Bronchial epithelial cell (primary cell): ENCODE results near the gene FRMD4A. TPM values are rescaled to one million over a fixed set of nuclear protein-coding genes. Genes with fewer than 3 reads are reported as not detected.

Source experiments
- DNase-seq: peaks from one replicate; pipeline ENCODE4 v3.0.0-alpha.2; 2010; ENCODE audit warnings: low read depth
- FAIRE-seq: peaks from 2 replicates; lab custom pipeline; 2011; peaks lifted over from hg19 to GRCh38; lab: Jason Lieb, UNC
- H3K27me3 ChIP-seq: 2 replicates; pipeline ENCODE4 v1.5.1; 2011; ENCODE audit warnings: low read length; ENCODE audit not compliant: control insufficient read depth, insufficient read depth
- H3K36me3 ChIP-seq: 2 replicates; pipeline ENCODE4 v1.5.1; 2011; ENCODE audit warnings: low read length; ENCODE audit not compliant: control insufficient read depth, insufficient read depth
- H3K4me3 ChIP-seq: 2 replicates; pipeline ENCODE4 v1.5.1; 2011; ENCODE audit warnings: mild to moderate bottlenecking, low read depth, low read length, control low read depth
- total RNA-seq: library from RNA; depleted of rRNA; stranded (reverse); fragments of >200 nt; gene quantifications from 2 replicates; pipeline ENCODE4 v1.2.1, GENCODE V29; 2014
- TF ChIP-seq, protein P1 (sequence below): IDR thresholded peaks from 2 replicates; pipeline ENCODE4 v1.5.1; 2011; ENCODE audit warnings: mild to moderate bottlenecking, moderate library complexity, low read length, control low read depth, inconsistent platforms; ENCODE audit not compliant: insufficient read depth, severe bottlenecking

Gene FRMD4A
- total RNA-seq, 1 donor from 2014 or later: 3.2 TPM

DNA sequence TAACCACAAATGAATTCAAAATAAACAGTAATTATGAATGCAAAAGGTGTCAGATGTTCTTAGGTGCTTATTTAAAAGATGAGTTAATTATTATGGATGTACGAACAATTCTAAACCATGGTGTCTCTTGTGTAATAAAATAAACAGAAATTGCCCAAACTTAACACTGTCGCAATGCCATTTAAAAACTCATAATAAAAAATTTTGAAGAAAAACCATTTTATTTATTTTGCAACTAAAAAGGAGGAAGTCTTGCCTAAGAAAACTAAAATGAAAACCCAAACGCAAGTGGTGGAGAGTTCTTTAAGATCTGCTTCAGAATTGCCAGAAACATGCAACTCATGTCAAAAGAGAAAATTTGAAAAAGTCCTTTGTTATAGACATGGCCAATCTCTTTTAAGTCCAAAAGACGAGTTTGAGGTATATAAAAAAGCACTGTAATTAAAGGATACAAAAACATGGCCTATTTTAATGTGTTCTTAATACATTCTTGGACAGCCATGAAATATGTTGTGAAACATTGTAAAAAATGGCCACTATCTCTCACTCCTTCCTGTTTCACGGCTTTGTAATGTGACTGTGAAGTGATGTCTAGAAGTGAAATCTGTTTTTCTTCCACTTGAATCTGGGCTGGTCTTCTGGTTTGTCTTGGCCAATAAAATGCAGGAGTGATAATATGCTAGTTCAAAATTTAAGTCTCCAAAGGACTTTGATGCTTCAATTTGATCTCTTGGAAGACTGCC is 421.0 kb downstream of the FRMD4A start:
- H3K4me3 ChIP-seq: no peak overlapping the region
- TF ChIP-seq, protein P1, sequence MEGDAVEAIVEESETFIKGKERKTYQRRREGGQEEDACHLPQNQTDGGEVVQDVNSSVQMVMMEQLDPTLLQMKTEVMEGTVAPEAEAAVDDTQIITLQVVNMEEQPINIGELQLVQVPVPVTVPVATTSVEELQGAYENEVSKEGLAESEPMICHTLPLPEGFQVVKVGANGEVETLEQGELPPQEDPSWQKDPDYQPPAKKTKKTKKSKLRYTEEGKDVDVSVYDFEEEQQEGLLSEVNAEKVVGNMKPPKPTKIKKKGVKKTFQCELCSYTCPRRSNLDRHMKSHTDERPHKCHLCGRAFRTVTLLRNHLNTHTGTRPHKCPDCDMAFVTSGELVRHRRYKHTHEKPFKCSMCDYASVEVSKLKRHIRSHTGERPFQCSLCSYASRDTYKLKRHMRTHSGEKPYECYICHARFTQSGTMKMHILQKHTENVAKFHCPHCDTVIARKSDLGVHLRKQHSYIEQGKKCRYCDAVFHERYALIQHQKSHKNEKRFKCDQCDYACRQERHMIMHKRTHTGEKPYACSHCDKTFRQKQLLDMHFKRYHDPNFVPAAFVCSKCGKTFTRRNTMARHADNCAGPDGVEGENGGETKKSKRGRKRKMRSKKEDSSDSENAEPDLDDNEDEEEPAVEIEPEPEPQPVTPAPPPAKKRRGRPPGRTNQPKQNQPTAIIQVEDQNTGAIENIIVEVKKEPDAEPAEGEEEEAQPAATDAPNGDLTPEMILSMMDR: no peak
- H3K36me3 ChIP-seq: no peaks in the 10 kb centered on the region
- FAIRE-seq (no peak), DNase-seq (no peak)
- H3K27me3 ChIP-seq: no peaks in the 10 kb centered on the region

DNA sequence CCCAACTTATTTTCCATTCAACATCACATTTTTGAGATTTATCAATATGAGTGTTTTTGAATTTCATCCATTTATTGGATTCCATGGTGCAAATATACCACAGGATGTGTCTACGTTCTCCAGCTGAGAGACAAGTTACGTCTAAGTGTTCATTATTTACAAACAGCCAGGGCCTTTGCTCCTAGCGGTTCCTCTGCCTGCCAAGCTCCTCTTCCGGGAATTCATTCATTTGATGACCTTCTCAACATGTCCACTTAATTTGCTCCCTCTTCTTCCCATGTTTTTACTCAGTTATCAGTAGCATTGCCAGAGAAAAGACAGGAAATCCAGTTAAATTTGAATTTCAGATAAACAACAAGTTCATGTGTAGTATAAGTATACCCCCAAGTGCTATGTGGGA is 422.2 kb downstream of the FRMD4A start:
- DNase-seq (no peak), FAIRE-seq (no peak)
- no peaks in the 10 kb centered on the region for H3K27me3 ChIP-seq

DNA sequence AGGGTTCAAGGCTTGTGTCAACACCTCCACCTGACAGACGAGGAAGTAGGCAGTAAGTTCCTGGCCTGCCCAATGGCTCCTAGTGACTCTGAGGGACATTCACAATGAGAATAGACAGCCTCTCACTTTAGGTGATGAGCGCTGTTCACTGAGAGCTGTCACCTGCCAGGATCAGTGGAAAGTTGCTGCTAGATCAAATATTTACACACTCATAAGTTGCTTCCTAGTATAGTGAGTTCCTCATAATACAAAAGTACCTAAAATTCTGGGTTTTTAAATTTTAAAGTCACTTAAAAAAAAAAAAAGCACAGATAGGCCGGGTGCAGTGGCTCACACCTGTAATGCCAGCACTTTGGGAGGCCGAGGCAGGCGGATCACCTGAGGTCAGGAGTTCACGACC is 423.2 kb downstream of the FRMD4A start:
- DNase-seq (no peak), FAIRE-seq (no peak)
- TF ChIP-seq, protein P1: no peak
- Histone ChIP-seq H3K36me3 (no peaks in the 10 kb centered on the region), H3K27me3 (no peaks in the 10 kb centered on the region), H3K4me3 (no peak overlapping the region)

More for the DNA sequence above, 422.2 kb downstream of the FRMD4A start:
- TF ChIP-seq, protein P1: no peak
- H3K36me3 ChIP-seq: no peaks in the 10 kb centered on the region
- no peak overlapping the region for H3K4me3 ChIP-seq

DNA sequence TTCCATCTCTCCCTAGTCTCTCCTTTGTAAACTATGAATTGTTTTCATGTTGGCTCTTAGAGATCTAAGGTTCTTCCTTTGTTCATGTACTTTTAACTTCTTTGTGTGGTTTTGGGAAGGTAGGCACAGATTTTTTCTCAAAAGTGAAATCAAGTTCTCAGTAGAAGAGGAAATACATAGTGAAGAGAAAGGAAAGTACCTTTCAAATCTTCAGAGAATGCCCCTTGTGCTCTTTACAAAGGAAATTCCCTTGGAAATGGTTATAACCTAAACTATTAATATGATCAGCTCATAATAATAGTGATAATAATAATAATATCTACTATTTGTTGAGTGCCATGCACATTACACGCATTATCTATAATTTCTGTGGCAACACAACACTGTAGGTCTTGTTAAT is 425.4 kb downstream of the FRMD4A start:
- FAIRE-seq (no peak), DNase-seq (no peak)
- Histone ChIP-seq H3K36me3 (no peaks in the 10 kb centered on the region), H3K27me3 (no peaks in the 10 kb centered on the region), H3K4me3 (no peak overlapping the region)
- TF ChIP-seq, protein P1: no peak

DNA sequence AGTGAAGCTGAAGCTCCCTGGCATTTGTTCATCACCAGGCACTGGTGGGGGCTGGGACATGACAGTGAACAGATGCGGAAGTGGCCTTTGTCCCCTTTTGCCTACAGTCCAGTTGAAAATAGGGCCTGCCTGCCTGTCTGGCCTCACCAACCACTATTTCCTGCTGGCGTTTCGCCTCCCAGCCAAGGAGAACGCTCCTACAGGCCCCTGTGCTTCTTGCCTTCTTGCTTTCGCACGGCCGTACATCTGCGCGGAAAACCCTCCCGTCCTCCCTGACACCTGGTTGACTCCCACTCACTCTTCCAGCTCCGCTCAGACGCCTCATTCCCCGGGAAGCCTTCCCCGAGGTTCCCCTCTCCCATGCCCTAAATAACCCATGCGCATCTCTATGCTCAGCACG is 426.7 kb downstream of the FRMD4A start:
- TF ChIP-seq, protein P1: no peak
- DNase-seq (no peak), FAIRE-seq (no peak)
- Histone ChIP-seq H3K4me3 (no peak overlapping the region), H3K27me3 (no peaks in the 10 kb centered on the region), H3K36me3 (no peaks in the 10 kb centered on the region)
